NCI-H1048 (cell line): ENCODE results near the gene KRTAP9-2.
"Not testable (repeated sequence)": the region's sequence is repeated elsewhere in the genome, so short reads cannot be mapped to it uniquely, and the experiment has no call there.

Source experiments
- DNase-seq: peaks from one replicate; lab custom pipeline; 2025; lab: John Stamatoyannopoulos, UW

KRTAP9-2 gene

GRCh38 chr17:41226598-41227095, at the start of gene KRTAP9-2:
Gene KRTAP9-2 (plus strand): TSS chr17:41226648. CDS start chr17:41226655, 7 bp downstream.
- not testable (repeated sequence) for DNase-seq

- no peak for DNase-seq
Measured at GRCh38 chr17:41176744-41177387, 49.6 kb upstream of the KRTAP9-2 start.

GRCh38 chr17:41177727-41178271, 48.6 kb upstream of the KRTAP9-2 start, which contains the start of gene KRTAP4-2:
Gene KRTAP4-2 (minus strand): TSS chr17:41178221. CDS start chr17:41178164, 57 bp downstream.
- no peak for DNase-seq

- DNase-seq = no peak
Measured at GRCh38 chr17:41178341-41178740, 48.1 kb upstream of the KRTAP9-2 start.

- no peak for DNase-seq
Measured at GRCh38 chr17:41178843-41179616, 47.4 kb upstream of the KRTAP9-2 start.

- DNase-seq = no peak
Measured at GRCh38 chr17:41184480-41184961, 41.9 kb upstream of the KRTAP9-2 start, which contains the start of gene KRTAP4-1. Gene KRTAP4-1 (minus strand): TSS chr17:41184911. CDS start chr17:41184854, 57 bp downstream.

GRCh38 chr17:41185001-41185400, 41.4 kb upstream of the KRTAP9-2 start:
- no peak for DNase-seq

GRCh38 chr17:41186872-41187271, 39.6 kb upstream of the KRTAP9-2 start:
- no peak for DNase-seq

- not testable (repeated sequence) for DNase-seq
Measured at GRCh38 chr17:41189837-41190318, 36.6 kb upstream of the KRTAP9-2 start, which contains the start of gene KRTAP9-1. Gene KRTAP9-1 (plus strand): TSS chr17:41189887. CDS start chr17:41189887, 0 bp downstream.

- no peak for DNase-seq
Measured at GRCh38 chr17:41190328-41190727, 36.1 kb upstream of the KRTAP9-2 start.

GRCh38 chr17:41196068-41196467, 30.4 kb upstream of the KRTAP9-2 start:
- DNase-seq = no peak

- DNase-seq = no peak
Measured at GRCh38 chr17:41199421-41200078, 26.9 kb upstream of the KRTAP9-2 start.

GRCh38 chr17:41211845-41212466, 14.5 kb upstream of the KRTAP9-2 start:
- DNase-seq = no peak

GRCh38 chr17:41212524-41213169, 13.8 kb upstream of the KRTAP9-2 start:
- no peak for DNase-seq

GRCh38 chr17:41215681-41216080, 10.8 kb upstream of the KRTAP9-2 start:
- no peak for DNase-seq

- DNase-seq = no peak
Measured at GRCh38 chr17:41223821-41224220, 2.6 kb upstream of the KRTAP9-2 start.

GRCh38 chr17:41226051-41226450, 397 bp upstream of the KRTAP9-2 start:
- DNase-seq = no peak

- DNase-seq = no peak
Measured at GRCh38 chr17:41230094-41230493, 3.6 kb downstream of the KRTAP9-2 start.

- no peak for DNase-seq
Measured at GRCh38 chr17:41231731-41232130, 5.3 kb downstream of the KRTAP9-2 start.

- DNase-seq = not testable (repeated sequence)
Measured at GRCh38 chr17:41232399-41233105, 6.1 kb downstream of the KRTAP9-2 start, which contains the start of gene KRTAP9-3. Gene KRTAP9-3 (plus strand): TSS chr17:41232449. CDS start chr17:41232502, 53 bp downstream.
